OCI-LY1 (cell line): Measurements from ENCODE around the gene ST7.

Source experiments
- CTCF ChIP-seq: fragments of 200-600 bp; sonication (generic), shearing (Covaris generic); IDR thresholded peaks from 2 replicates; pipeline ENCODE4 v1.5.1; 2017; ENCODE audit warnings: mild to moderate bottlenecking, antibody characterized with exemption, low read length, moderate library complexity, mixed read lengths
- EZH2 ChIP-seq: fragments of 200-600 bp; sonication (generic), shearing (Covaris generic); IDR thresholded peaks from 2 replicates; pipeline ENCODE4 v1.8.0; 2017; ENCODE audit warnings: borderline replicate concordance, mixed run types, mild to moderate bottlenecking, antibody characterized with exemption, low read length, moderate library complexity, mixed read lengths

- TF ChIP-seq CTCF (no peak), EZH2 (no peak)
Measured at GRCh38 chr7:117091721-117092120, 138.4 kb downstream of the ST7 start.
